ENCODE measurements around the gene RFX3.

The RFX3 gene

GRCh38 chr9:3370715-3371114, 155.1 kb downstream of the RFX3 start:
- no peak for TF ChIP-seq CTCF (IDR thresholded peaks at IDR 0.05; ENCODE audit: low read length, missing control alignments)
- no peak for DNase-seq (ENCODE audit: low read depth)
- no peak overlapping the region for H3K4me3 ChIP-seq (replicated peaks; ENCODE audit: low read depth, low read length)

- H3K4me3 ChIP-seq (replicated peaks; ENCODE audit: low read depth, low read length): no peak overlapping the region
- no peak for DNase-seq (ENCODE audit: low read depth)
- no peak for TF ChIP-seq CTCF (IDR thresholded peaks at IDR 0.05; ENCODE audit: low read length, missing control alignments)
These were observed 158.6 kb downstream of the RFX3 start for GRCh38 chr9:3367185-3367584.

GRCh38 chr9:3361689-3362392, 164.0 kb downstream of the RFX3 start:
- no peak overlapping the region for H3K4me3 ChIP-seq (replicated peaks; ENCODE audit: low read depth, low read length)
- no peak for TF ChIP-seq CTCF (IDR thresholded peaks at IDR 0.05; ENCODE audit: low read length, missing control alignments)
- DNase-seq (ENCODE audit: low read depth): no peak

- DNase-seq (ENCODE audit: low read depth): no peak
- no peak overlapping the region for H3K4me3 ChIP-seq (replicated peaks; ENCODE audit: low read depth, low read length)
These were observed 164.7 kb downstream of the RFX3 start for GRCh38 chr9:3361116-3361515.

GRCh38 chr9:3360245-3360644, 165.6 kb downstream of the RFX3 start:
- TF ChIP-seq CTCF (IDR thresholded peaks at IDR 0.05; ENCODE audit: low read length, missing control alignments): no peak
- DNase-seq (ENCODE audit: low read depth): no peak
- H3K4me3 ChIP-seq (replicated peaks; ENCODE audit: low read depth, low read length): no peak overlapping the region

More at GRCh38 chr9:3361116-3361515, 164.7 kb downstream of the RFX3 start:
- no peak for TF ChIP-seq CTCF (IDR thresholded peaks at IDR 0.05; ENCODE audit: low read length, missing control alignments)

- no peak overlapping the region for H3K4me3 ChIP-seq (replicated peaks; ENCODE audit: low read depth, low read length)
- no peak for TF ChIP-seq CTCF (IDR thresholded peaks at IDR 0.05; ENCODE audit: low read length, missing control alignments)
- DNase-seq (ENCODE audit: low read depth): no peak
These were observed 166.0 kb downstream of the RFX3 start for GRCh38 chr9:3359778-3360177.
